Spleen (tissue), 7 donors: ENCODE data around the gene FEN1.

Experiments used
- POLR2A ChIP-seq, 3 donors: fragments of 450-650 bp; IDR thresholded peaks; one replicate each; pipeline ENCODE4 v1.5.1; 2017; ENCODE audit warnings: antibody characterized with exemption in 3 of 3, mild to moderate bottlenecking in 1 of 3
- POLR2AphosphoS5 ChIP-seq, 3 donors: sonication (generic); formaldehyde crosslinking; IDR thresholded peaks; one replicate each; pipeline ENCODE4 v1.5.1; 2017; ENCODE audit warnings: antibody characterized with exemption in 3 of 3
- TF ChIP-seq, protein P1 (sequence below), 11 experiments: fragments of 200-600 bp in 7 of 11; fragments of 450-650 bp in 4 of 11; sonication (generic) in 4 of 11; IDR thresholded peaks in 8 of 11; conservative IDR thresholded peaks in 3 of 11; 1 replicate in 7 of 11; 2 replicates in 4 of 11; pipeline versions ENCODE4 v1.4.0 to v1.8.0; 2016 to 2021; ENCODE audit warnings: antibody characterized with exemption in 11 of 11, inconsistent platforms in 4 of 11, mild to moderate bottlenecking in 1 of 11
- donor health status: DM: no; HTN: no; CAD: no; lungs with moderate emphysema.
- donor health status: DM: no; HTN: no; CAD: no.
- donor health status: DM: no; HTN: no; CAD: no.

DNA sequence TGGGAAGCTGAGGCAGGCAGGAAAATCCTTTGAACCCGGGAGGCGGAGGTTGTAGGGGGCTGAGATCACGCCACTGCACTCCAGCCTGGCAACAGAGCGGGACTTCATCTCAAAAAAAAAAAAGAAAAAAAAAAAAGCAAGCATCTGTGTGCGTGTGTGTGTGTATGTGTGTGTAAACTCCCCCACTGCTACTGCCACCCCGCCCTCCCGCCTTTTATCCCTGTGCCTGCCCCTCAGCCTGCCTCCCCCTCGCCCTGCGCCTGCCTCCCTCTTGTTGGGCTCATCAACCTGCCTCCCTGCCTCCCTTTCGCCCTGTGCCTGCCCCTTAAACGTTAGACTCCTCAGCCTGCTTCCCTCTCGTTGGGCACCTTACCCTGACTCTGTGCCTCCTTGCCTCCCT lies 18.3 kb upstream of the FEN1 start:
- TF ChIP-seq, protein P1, sequence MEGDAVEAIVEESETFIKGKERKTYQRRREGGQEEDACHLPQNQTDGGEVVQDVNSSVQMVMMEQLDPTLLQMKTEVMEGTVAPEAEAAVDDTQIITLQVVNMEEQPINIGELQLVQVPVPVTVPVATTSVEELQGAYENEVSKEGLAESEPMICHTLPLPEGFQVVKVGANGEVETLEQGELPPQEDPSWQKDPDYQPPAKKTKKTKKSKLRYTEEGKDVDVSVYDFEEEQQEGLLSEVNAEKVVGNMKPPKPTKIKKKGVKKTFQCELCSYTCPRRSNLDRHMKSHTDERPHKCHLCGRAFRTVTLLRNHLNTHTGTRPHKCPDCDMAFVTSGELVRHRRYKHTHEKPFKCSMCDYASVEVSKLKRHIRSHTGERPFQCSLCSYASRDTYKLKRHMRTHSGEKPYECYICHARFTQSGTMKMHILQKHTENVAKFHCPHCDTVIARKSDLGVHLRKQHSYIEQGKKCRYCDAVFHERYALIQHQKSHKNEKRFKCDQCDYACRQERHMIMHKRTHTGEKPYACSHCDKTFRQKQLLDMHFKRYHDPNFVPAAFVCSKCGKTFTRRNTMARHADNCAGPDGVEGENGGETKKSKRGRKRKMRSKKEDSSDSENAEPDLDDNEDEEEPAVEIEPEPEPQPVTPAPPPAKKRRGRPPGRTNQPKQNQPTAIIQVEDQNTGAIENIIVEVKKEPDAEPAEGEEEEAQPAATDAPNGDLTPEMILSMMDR (IDR thresholded peaks at IDR 0.05 in 8 of 11, conservative IDR thresholded peaks at IDR 0.05 in 3 of 11): no peak
- TF ChIP-seq POLR2A (IDR thresholded peaks at IDR 0.05) (no peak), POLR2AphosphoS5 (IDR thresholded peaks at IDR 0.05) (no peak)
